H1 (cell line): ENCODE measurements around the gene ZNF648. TPM values are rescaled to one million over a fixed set of nuclear protein-coding genes. Genes with fewer than 3 reads are reported as not detected.

Experiments
- CTCF ChIA-PET: fragments of 300-600 bp; sonication (Branson Sonifier 250); formaldehyde crosslinking; loops from one replicate; lab custom pipeline; 2021; ENCODE audit not compliant: partially characterized antibody; lab: Charles Lee
- POLR2A ChIA-PET: fragments of 300-600 bp; sonication (Branson Sonifier 250); formaldehyde crosslinking; loops from one replicate; lab custom pipeline; 2021; ENCODE audit warnings: inconsistent platforms; ENCODE audit not compliant: partially characterized antibody; lab: Charles Lee
- DNase-seq, 2 experiments: peaks; one replicate each; pipeline versions ENCODE4 v3.0.0 to v3.0.0-alpha.2; 2010 to 2022; ENCODE audit warnings: low spot score in 2 of 2, low read depth in 1 of 2, mixed read lengths in 1 of 2
- FAIRE-seq: peaks from 2 replicates; lab custom pipeline; 2011; peaks lifted over from hg19 to GRCh38; lab: Jason Lieb, UNC
- H2AFZ ChIP-seq: 2 replicates; pipeline ENCODE4 v1.8.1; 2012; ENCODE audit warnings: low read length, inconsistent platforms
- H2AK5ac ChIP-seq: 2 replicates; pipeline ENCODE4 v1.6.1; 2013; ENCODE audit warnings: low read depth, low read length
- H2BK120ac ChIP-seq: replicated peaks from 2 replicates; pipeline ENCODE3; 2013; ENCODE audit warnings: low read depth, low read length, inconsistent platforms
- H2BK12ac ChIP-seq: 2 replicates; pipeline ENCODE4 v1.6.1; 2013; ENCODE audit warnings: low read depth, low read length
- H2BK15ac ChIP-seq: 2 replicates; pipeline ENCODE4 v1.6.1; 2013; ENCODE audit warnings: low read length
- H2BK20ac ChIP-seq: 2 replicates; pipeline ENCODE4 v1.6.1; 2013; ENCODE audit warnings: low read length
- H2BK5ac ChIP-seq: 2 replicates; pipeline ENCODE4 v1.6.1; 2013; ENCODE audit warnings: low read depth, low read length
- H3K14ac ChIP-seq: 2 replicates; pipeline ENCODE4 v1.6.1; 2013; ENCODE audit warnings: inconsistent platforms; ENCODE audit not compliant: insufficient read length
- H3K18ac ChIP-seq: 2 replicates; pipeline ENCODE4 v1.6.1; 2013; ENCODE audit warnings: low read length; ENCODE audit errors: extremely low read depth
- H3K23ac ChIP-seq: 2 replicates; pipeline ENCODE4 v1.6.1; 2013; ENCODE audit warnings: inconsistent platforms; ENCODE audit not compliant: insufficient read length
- H3K23me2 ChIP-seq: 2 replicates; pipeline ENCODE4 v1.6.1; 2013; ENCODE audit warnings: low read depth, low read length
- H3K27ac ChIP-seq: 2 replicates; pipeline ENCODE4 v1.6.1; 2011; ENCODE audit warnings: low read depth, low read length, inconsistent platforms
- H3K27me3 ChIP-seq, 4 experiments: replicated peaks in 1 of 4; 1 replicate in 1 of 4; 2 replicates in 3 of 4; pipeline versions ENCODE4 v1.6.1 to v1.8.1; 2011 to 2013; ENCODE audit warnings: low read length in 3 of 4, mild to moderate bottlenecking in 3 of 4, inconsistent platforms in 2 of 4, mixed read lengths in 2 of 4, moderate library complexity in 1 of 4; ENCODE audit not compliant: control insufficient read depth in 3 of 4, insufficient read depth in 3 of 4; ENCODE audit errors: extremely low read depth in 1 of 4
- H3K36me3 ChIP-seq, 4 experiments: 2 replicates each; pipeline versions ENCODE4 v1.6.1 to v1.8.1; 2011 to 2013; ENCODE audit warnings: mild to moderate bottlenecking in 4 of 4, low read length in 3 of 4, moderate library complexity in 2 of 4, control low read depth in 1 of 4, inconsistent platforms in 1 of 4; ENCODE audit not compliant: insufficient read depth in 4 of 4, control insufficient read depth in 2 of 4
- H3K4ac ChIP-seq: replicated peaks from 2 replicates; pipeline ENCODE3; 2013; ENCODE audit warnings: low read length, low read depth, mixed read lengths, inconsistent platforms; ENCODE audit not compliant: insufficient read length
- H3K4me1 ChIP-seq, 4 experiments: replicated peaks in 1 of 4; 1 replicate in 1 of 4; 2 replicates in 3 of 4; pipeline versions ENCODE4 v1.6.1 to v1.8.1; 2011 to 2013; ENCODE audit warnings: low read length in 3 of 4, inconsistent platforms in 2 of 4, mixed read lengths in 1 of 4; ENCODE audit not compliant: insufficient read depth in 4 of 4, control insufficient read depth in 3 of 4
- H3K4me2 ChIP-seq, 2 experiments: 2 replicates each; pipeline versions ENCODE4 v1.6.1 to v1.8.1; 2011 to 2013; ENCODE audit warnings: low read depth in 2 of 2, low read length in 2 of 2, control low read depth in 1 of 2, inconsistent platforms in 1 of 2, mild to moderate bottlenecking in 1 of 2; ENCODE audit not compliant: insufficient read depth in 1 of 2
- H3K4me3 ChIP-seq, 4 experiments: fragments of 200-600, 300-600 bp in 1 of 4; sonication (generic), shearing (Covaris generic), sonication (Bioruptor Twin) in 1 of 4; 2 replicates each; pipeline versions ENCODE4 v1.5.1 to v1.8.1; 2011 to 2016; ENCODE audit warnings: low read length in 4 of 4, low read depth in 3 of 4, control low read depth in 2 of 4, inconsistent platforms in 2 of 4, mild to moderate bottlenecking in 2 of 4, mixed read lengths in 1 of 4, moderate library complexity in 1 of 4; ENCODE audit not compliant: insufficient read depth in 2 of 4; ENCODE audit errors: extremely low read depth in 1 of 4
- H3K56ac ChIP-seq: replicated peaks from 2 replicates; pipeline ENCODE3; 2013; ENCODE audit warnings: low read depth, mild to moderate bottlenecking, mixed read lengths, low read length, inconsistent platforms; ENCODE audit not compliant: insufficient read length
- H3K79me1 ChIP-seq: 2 replicates; pipeline ENCODE4 v1.6.1; 2013; ENCODE audit warnings: low read depth, low read length, control low read depth
- H3K79me2 ChIP-seq, 2 experiments: 2 replicates each; pipeline versions ENCODE4 v1.6.1 to v1.8.1; 2012 to 2013; ENCODE audit warnings: low read length in 2 of 2, mild to moderate bottlenecking in 2 of 2, inconsistent platforms in 1 of 2; ENCODE audit not compliant: insufficient read depth in 2 of 2, control insufficient read depth in 1 of 2
- H3K9ac ChIP-seq, 4 experiments: replicated peaks in 1 of 4; 1 replicate in 1 of 4; 2 replicates in 3 of 4; pipeline versions ENCODE4 v1.6.1 to v1.8.1; 2011 to 2013; ENCODE audit warnings: low read depth in 3 of 4, low read length in 3 of 4, control low read depth in 2 of 4, mild to moderate bottlenecking in 2 of 4, moderate library complexity in 2 of 4, inconsistent platforms in 1 of 4; ENCODE audit errors: extremely low read depth in 1 of 4
- H3K9me3 ChIP-seq, 2 experiments: 2 replicates each; pipeline versions ENCODE4 v1.6.1 to v1.8.1; 2012 to 2013; ENCODE audit warnings: mild to moderate bottlenecking in 2 of 2, moderate library complexity in 2 of 2, control low read depth in 1 of 2, inconsistent platforms in 1 of 2, low read depth in 1 of 2, low read length in 1 of 2, mixed read lengths in 1 of 2; ENCODE audit not compliant: insufficient read depth in 2 of 2
- H4K20me1 ChIP-seq, 2 experiments: replicated peaks in 1 of 2; 2 replicates each; pipeline versions ENCODE3 to v1.8.1; 2011 to 2013; ENCODE audit warnings: inconsistent platforms in 2 of 2, low read length in 2 of 2, mild to moderate bottlenecking in 1 of 2; ENCODE audit not compliant: insufficient read depth in 2 of 2, control insufficient read depth in 1 of 2
- H4K5ac ChIP-seq: 2 replicates; pipeline ENCODE4 v1.6.1; 2013; ENCODE audit warnings: low read length, low read depth, mixed read lengths, inconsistent platforms; ENCODE audit not compliant: insufficient read length
- H4K8ac ChIP-seq: 2 replicates; pipeline ENCODE4 v1.8.0; 2013; ENCODE audit warnings: mild to moderate bottlenecking, moderate library complexity, low read length, inconsistent platforms; ENCODE audit not compliant: insufficient read depth; ENCODE audit errors: extremely low read depth
- H4K91ac ChIP-seq: replicated peaks from 2 replicates; pipeline ENCODE3; 2013; ENCODE audit warnings: low read length, mixed read lengths, inconsistent platforms; ENCODE audit not compliant: insufficient read length
- POLR2A ChIP-seq, 2 experiments: IDR thresholded peaks; 1 replicate in 1 of 2; 2 replicates in 1 of 2; pipeline ENCODE4 v1.6.1; 2011; ENCODE audit warnings: low read depth in 2 of 2, low read length in 2 of 2, mild to moderate bottlenecking in 2 of 2; ENCODE audit errors: control extremely low read depth in 1 of 2
- whole genome bisulfite sequencing, 2 experiments: shearing (Covaris generic) in 1 of 2; methylation state at CpG; one replicate each; pipeline versions ENCODE4 v1.1.6 to v1.1.7; 2013 to 2015; ENCODE audit warnings: low lambda C conversion rate in 2 of 2, mixed read lengths in 2 of 2, inconsistent platforms in 1 of 2, low coverage in 1 of 2, missing lambda C conversion rate in 1 of 2; ENCODE audit not compliant: insufficient replicate concordance in 2 of 2, insufficient coverage in 1 of 2, insufficient read length in 1 of 2; ENCODE audit errors: extremely low coverage in 1 of 2, missing lambda C conversion rate in 1 of 2; 5-methylcytosine and 5-hydroxymethylcytosine counted together
- polyA plus RNA-seq, 7 experiments: library from polyadenylated mRNA; depleted of rRNA in 3 of 7; stranded (reverse) in 5 of 7; unstranded in 2 of 7; fragments of >200 nt in 5 of 7; fragments of 200-250 nt in 2 of 7; gene quantifications; 1 replicate in 5 of 7; 2 replicates in 1 of 7; 4 replicates in 1 of 7; pipeline versions ENCODE4 v1.2.1 to v1.2.3, GENCODE V29; 2011 to 2013; ENCODE audit warnings: missing spikeins in 2 of 7, mixed read lengths in 2 of 7
- total RNA-seq: library from RNA; stranded (reverse); fragmentation: NEBNext Ultra II Directional; extraction: Animal tissue kit (Norgen Biotek cat#: 25700); gene quantifications from 2 replicates; pipeline ENCODE4 v1.2.1, GENCODE V29; 2021

Gene ZNF648
- total and polyA plus RNA-seq, 2 of the 8 experiments (the other 6 are each of a cell fraction or from before 2014, with no cell fraction given), result 0.20 to 0.53 TPM

DNA sequence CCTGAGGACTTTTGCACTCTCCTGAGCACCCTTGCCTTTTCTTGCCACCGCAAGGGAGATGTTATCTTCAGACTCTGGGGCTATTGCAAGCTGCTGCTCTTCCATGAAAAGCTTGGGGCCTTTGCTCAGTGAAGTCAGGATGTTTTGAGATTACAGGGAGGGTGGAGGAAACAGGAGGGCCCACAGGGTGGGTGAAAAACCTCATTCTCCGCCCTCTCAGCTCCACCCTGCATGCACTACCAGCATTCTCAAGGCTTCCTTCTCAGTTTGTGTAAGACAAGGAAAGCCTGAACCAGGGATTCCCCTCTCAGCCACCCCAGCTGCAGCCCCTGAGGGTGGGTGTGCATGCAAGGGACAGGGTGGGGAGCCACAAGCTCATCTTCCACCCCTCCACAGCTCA, 25.8 kb upstream of the ZNF648 start:
- Histone ChIP-seq H4K20me1 (no peaks in the 10 kb centered on the region), H3K27me3 (no peaks in the 10 kb centered on the region), H3K23ac (no peak overlapping the region), H4K91ac (no peak overlapping the region), H3K4me1 (peaks cover 0 to 11% (median 4%) of the 10 kb centered on the region in 4 experiments; a peak in 4 of 7 replicates), H3K56ac (no peak overlapping the region), H3K4ac (no peak overlapping the region), H3K9me3 (no peaks in the 10 kb centered on the region), H2BK20ac (0 out of 2 replicates have a peak overlapping the region, but pooled peaks have one; percentile 82), H3K18ac (no peak overlapping the region), H3K79me1 (no peaks in the 10 kb centered on the region), H3K79me2 (no peaks in the 10 kb centered on the region), H2BK5ac (no peak overlapping the region), H4K8ac (no peak overlapping the region), H3K27ac (no peak overlapping the region), H3K23me2 (no peaks in the 10 kb centered on the region; the same call in 1 of the 2 replicates), H4K5ac (no peak overlapping the region), H2BK12ac (peak overlapping the region; percentile 78; the same call in 1 of the 2 replicates), H3K4me2 (no peak overlapping the region), H3K36me3 (no peaks in the 10 kb centered on the region), H2BK15ac (no peak overlapping the region), H2BK120ac (no peak overlapping the region), H2AFZ (peak overlapping the region; percentile 8; the same call in 1 of the 2 replicates), H3K14ac (no peak overlapping the region), H3K4me3 (no peak overlapping the region), H2AK5ac (no peak overlapping the region), H3K9ac (no peak overlapping the region)
- 95% methylated on average over 2 of the region's 2 CpGs; no CpG with 5 or more reads in 1 of the 2 experiments for WGBS, 2 experiments
- FAIRE-seq (no peak), DNase-seq (no peak)
- ChIA-PET CTCF (interaction anchor here (0.8 to 6.7 kb wide), 12 partner anchors 10 to 309 kb away, joined by 3 to 88 read pairs (median 4); no protein-coding TSS in a partner anchor), POLR2A (interaction anchor here (0.9 to 1.4 kb wide), 2 partner anchors 303 to 305 kb away, joined by 3 to 7 read pairs; partner anchors contain the start of gene GLUL)
- TF ChIP-seq POLR2A (IDR thresholded peaks at IDR 0.05; ENCODE audit: control extremely low read depth in 1 of 2, low read depth in 2 of 2, low read length in 2 of 2), result no peak
